AG08396 (cell line): Measurements from ENCODE around the gene GPR156.
A peak's percentile ranks its signal among the peaks of the same experiment; 100 is the strongest.

Experiments used
- DNase-seq: peaks from one replicate; pipeline ENCODE4 v3.0.0; 2012; ENCODE audit warnings: low spot score, mixed read lengths

The GPR156 gene

GRCh38 chr3:120193554-120193953, 91.5 kb downstream of the GPR156 start:
- DNase-seq, result no peak

GRCh38 chr3:120192579-120192978, 92.4 kb downstream of the GPR156 start:
- DNase-seq, result no peak

- peak; percentile 11 for DNase-seq
These were observed 92.9 kb downstream of the GPR156 start for GRCh38 chr3:120192159-120192558.

- peak; percentile 36 for DNase-seq
These were observed 102.2 kb downstream of the GPR156 start for GRCh38 chr3:120182613-120183511.

GRCh38 chr3:120181632-120182031, 103.4 kb downstream of the GPR156 start:
- no peak for DNase-seq

GRCh38 chr3:120180731-120181412, 104.2 kb downstream of the GPR156 start:
- no peak for DNase-seq

GRCh38 chr3:120177707-120178306, 107.2 kb downstream of the GPR156 start:
- peak; percentile 13 for DNase-seq

GRCh38 chr3:120177151-120177550, 107.9 kb downstream of the GPR156 start:
- DNase-seq, result peak; percentile 71

- DNase-seq, result no peak
These were observed 110.0 kb downstream of the GPR156 start for GRCh38 chr3:120174811-120175539.

- no peak for DNase-seq
These were observed 111.9 kb downstream of the GPR156 start for GRCh38 chr3:120173056-120173675.

GRCh38 chr3:120172070-120172469, 113.0 kb downstream of the GPR156 start:
- peak; percentile 17 for DNase-seq

GRCh38 chr3:120171134-120171873, 113.7 kb downstream of the GPR156 start:
- no peak for DNase-seq

GRCh38 chr3:120170223-120170622, 114.8 kb downstream of the GPR156 start:
- DNase-seq, result peak; percentile 17

GRCh38 chr3:120169407-120169806, 115.6 kb downstream of the GPR156 start:
- DNase-seq, result no peak

- no peak for DNase-seq
These were observed 116.4 kb downstream of the GPR156 start for GRCh38 chr3:120168611-120169010.

GRCh38 chr3:120168038-120168437, 117.0 kb downstream of the GPR156 start:
- no peak for DNase-seq

- no peak for DNase-seq
These were observed 117.5 kb downstream of the GPR156 start for GRCh38 chr3:120167488-120167887.

- DNase-seq, result no peak
These were observed 121.2 kb downstream of the GPR156 start for GRCh38 chr3:120163816-120164215.

GRCh38 chr3:120163026-120163425, 122.0 kb downstream of the GPR156 start:
- no peak for DNase-seq

GRCh38 chr3:120162400-120162799, 122.6 kb downstream of the GPR156 start:
- DNase-seq, result no peak

GRCh38 chr3:120161902-120162301, 123.1 kb downstream of the GPR156 start:
- DNase-seq, result no peak
